ENCODE measurements around the gene DLGAP4.

GRCh38 chr20:36260316-36260715 is 45.8 kb upstream of the DLGAP4 start:
- no peak for TF ChIP-seq CTCF (optimal IDR thresholded peaks at IDR 0.05 in 1 of 3, IDR thresholded peaks at IDR 0.05 in 1 of 3, conservative IDR thresholded peaks at IDR 0.05 in 1 of 3; ENCODE audit: extremely low read depth in 1 of 3, insufficient read depth in 2 of 3, low read length in 3 of 3)
- no peak for TF ChIP-seq EZH2 (IDR thresholded peaks at IDR 0.05; ENCODE audit: low read length)
